Lower leg skin (tissue), 4 donors: ENCODE data around the gene CALY. TPM values are rescaled to one million over a fixed set of nuclear protein-coding genes. Genes with fewer than 3 reads are reported as not detected.

ENCODE experiments used
- DNase-seq, 2 donors: peaks; one replicate each; pipeline ENCODE4 v3.0.0-alpha.2; 2019; ENCODE audit warnings: low spot score in 2 of 2
- H3K4me3 ChIP-seq: fragments of 200-600 bp; sonication (generic); 2 replicates; pipeline ENCODE4 v1.5.1; 2017; ENCODE audit warnings: mild to moderate bottlenecking, low read depth; ENCODE audit not compliant: poor library complexity, severe bottlenecking
- CTCF ChIP-seq, 3 donors: fragments of 450-650 bp; IDR thresholded peaks; one replicate each; pipeline ENCODE4 v1.5.1; 2016; ENCODE audit warnings: antibody characterized with exemption in 3 of 3, mild to moderate bottlenecking in 3 of 3, moderate library complexity in 2 of 3
- POLR2A ChIP-seq, 2 donors: fragments of 450-650 bp; IDR thresholded peaks; one replicate each; pipeline ENCODE4 v1.6.1; 2016 to 2017; ENCODE audit warnings: antibody characterized with exemption in 2 of 2, mild to moderate bottlenecking in 1 of 2, moderate library complexity in 1 of 2
- WGBS, 2 donors: methylation state at CpG; one replicate each; pipeline ENCODE4 v1.1.5; 2018; 5-methylcytosine and 5-hydroxymethylcytosine counted together
- intact Hi-C: fragments of 100-400 bp; cut with DNase I; formaldehyde crosslinking; loops from one replicate; pipeline ENCODE4 v1.15.0; 2023; ENCODE audit warnings: low total_unique reads
- total RNA-seq, 4 donors: library from RNA; depleted of rRNA; stranded (reverse); fragments of >200 nt; gene quantifications; one replicate each; pipeline ENCODE4 v1.1.0, GENCODE V29; 2016

Gene CALY
- total RNA-seq, 4 donors from 2014 or later, result not detected

GRCh38 chr10:133287832-133288500 lies 48.7 kb downstream of the CALY start:
- intact Hi-C loops, result no loop called here
- no peak overlapping the region for H3K4me3 ChIP-seq
- DNase-seq, result no peak
- TF ChIP-seq CTCF (IDR thresholded peaks at IDR 0.05) (no peak), POLR2A (IDR thresholded peaks at IDR 0.05) (no peak)
- WGBS, 2 donors, result 95 to 96% methylated on average over 43 to 46 of the region's 46 CpGs

- no peak overlapping the region for H3K4me3 ChIP-seq
- TF ChIP-seq POLR2A (IDR thresholded peaks at IDR 0.05) (no peak), CTCF (IDR thresholded peaks at IDR 0.05) (no peak)
- WGBS, 2 donors, result 86 to 90% methylated on average over 18 of the region's 18 CpGs
- intact Hi-C loops, result no loop called here
- no peak for DNase-seq
Measured at GRCh38 chr10:133286366-133286765, 50.3 kb downstream of the CALY start.

DNA sequence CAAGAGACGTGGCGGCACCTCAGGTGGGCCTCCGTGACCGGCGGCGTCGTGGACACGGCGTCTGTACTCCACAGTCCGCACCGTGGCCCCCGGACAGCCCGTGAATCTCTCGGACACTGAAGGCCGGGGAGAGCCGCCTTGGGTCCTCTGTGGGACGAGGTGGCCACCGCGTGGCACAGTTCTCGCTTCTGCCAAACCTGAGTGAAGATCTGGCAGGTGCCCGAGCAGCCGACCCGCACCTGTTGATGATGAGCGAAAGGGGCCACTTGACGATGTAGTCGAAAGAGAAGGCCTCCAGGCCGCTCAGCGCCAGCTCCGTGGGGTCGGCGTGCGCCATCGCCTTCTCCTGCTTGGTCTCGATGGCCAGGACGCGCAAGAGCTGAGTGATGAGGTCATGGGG lies 51.5 kb downstream of the CALY start:
- 94 to 96% methylated on average over 35 to 36 of the region's 36 CpGs for WGBS, 2 donors
- no peak for TF ChIP-seq POLR2A (IDR thresholded peaks at IDR 0.05)
- TF ChIP-seq CTCF (IDR thresholded peaks at IDR 0.05), result no peak
- intact Hi-C loops, result no loop called here
- no peak for DNase-seq
- H3K4me3 ChIP-seq, result no peak overlapping the region

- WGBS, 2 donors, result 94 to 96% methylated on average over 24 of the region's 24 CpGs
- intact Hi-C loops, result no loop called here
- no peak overlapping the region for H3K4me3 ChIP-seq
- TF ChIP-seq POLR2A (IDR thresholded peaks at IDR 0.05), result no peak
- TF ChIP-seq CTCF (IDR thresholded peaks at IDR 0.05), result no peak
- DNase-seq, result no peak
Measured at GRCh38 chr10:133283931-133284330, 52.8 kb downstream of the CALY start.

DNA sequence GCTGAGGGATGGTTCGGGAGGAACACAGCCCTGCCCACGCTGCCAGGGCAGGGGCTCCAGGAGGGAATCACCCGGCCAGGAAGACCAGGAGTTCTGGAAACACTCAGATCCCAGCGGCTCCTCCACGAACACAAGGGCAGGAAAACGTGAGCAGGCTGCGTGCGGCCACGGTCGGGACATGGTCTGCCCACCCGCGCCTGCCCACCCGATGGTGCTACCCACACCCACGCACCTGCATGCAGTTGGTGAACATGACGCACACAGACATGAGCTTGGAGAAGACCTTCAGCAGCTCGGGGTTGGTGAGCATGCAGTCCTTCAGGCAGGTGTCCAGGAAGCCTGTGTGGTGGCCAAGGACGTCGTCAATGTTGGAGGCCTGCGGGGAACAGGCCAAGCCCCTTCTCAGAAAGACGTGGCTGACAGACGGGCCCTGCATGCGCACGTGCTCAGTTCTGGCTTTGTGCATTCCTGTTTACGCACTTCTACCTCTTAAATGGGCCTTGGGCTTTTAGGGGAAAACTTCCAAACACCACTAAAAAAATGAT lies 53.8 kb downstream of the CALY start:
- no peak for DNase-seq
- TF ChIP-seq POLR2A (IDR thresholded peaks at IDR 0.05) (no peak), CTCF (IDR thresholded peaks at IDR 0.05) (no peak)

More for the DNA sequence above, 53.8 kb downstream of the CALY start:
- intact Hi-C loops, result no loop called here
- WGBS, 2 donors, result 93 to 97% methylated on average over 21 to 24 of the region's 24 CpGs
- no peak overlapping the region for H3K4me3 ChIP-seq
